Fibroblast of mammary gland (primary cell): ENCODE results near the gene RIPK4.

Source experiments
- DNase-seq: peaks from one replicate; pipeline ENCODE4 v3.0.0-alpha.2; 2010; ENCODE audit warnings: low read depth
- H3K4me3 ChIP-seq: 2 replicates; pipeline ENCODE4 v1.5.1; 2011; ENCODE audit warnings: low read depth, mild to moderate bottlenecking, low read length, moderate library complexity; ENCODE audit not compliant: control insufficient read depth
- TF ChIP-seq, protein P1 (sequence below): conservative IDR thresholded peaks from 2 replicates; pipeline ENCODE4 v1.5.1; 2011; ENCODE audit warnings: low read depth, low read length, inconsistent platforms; ENCODE audit not compliant: control insufficient read depth, insufficient read depth

The RIPK4 gene

DNA sequence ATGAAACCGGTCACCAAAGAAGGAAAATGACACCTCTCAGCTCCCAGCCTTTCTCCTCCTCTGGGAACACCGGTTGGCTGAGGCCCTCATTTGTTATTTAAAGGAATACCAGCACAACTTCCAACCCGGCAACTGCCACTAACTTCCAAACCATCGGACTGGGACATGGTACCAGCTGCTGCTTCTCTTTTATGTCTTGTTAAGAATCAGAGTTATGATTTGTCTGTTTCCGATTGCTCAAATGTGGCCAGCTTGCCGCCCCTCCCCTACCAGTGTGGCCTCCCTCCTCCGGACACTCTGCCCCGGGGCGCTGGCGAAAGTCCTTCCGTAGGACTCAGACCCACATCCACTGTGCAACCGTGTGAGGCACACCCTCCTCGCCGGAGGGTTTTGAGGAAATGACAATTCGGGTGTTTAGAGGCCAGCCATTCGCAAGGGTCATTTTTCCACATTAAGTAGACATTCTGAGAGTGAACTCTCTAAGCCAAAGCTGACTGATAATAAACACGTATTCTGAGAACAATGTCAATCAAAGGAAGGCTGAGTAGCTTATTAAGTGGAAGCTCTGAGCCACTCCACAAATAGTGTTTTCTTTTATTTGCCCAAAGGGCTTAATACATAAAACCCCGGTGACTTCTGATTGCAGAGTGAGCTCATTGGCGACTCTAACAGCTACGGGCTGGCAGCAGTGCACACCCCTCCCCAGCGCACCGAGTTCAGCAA is 5.5 kb downstream of the RIPK4 start:
- DNase-seq: no peak
- TF ChIP-seq, protein P1, sequence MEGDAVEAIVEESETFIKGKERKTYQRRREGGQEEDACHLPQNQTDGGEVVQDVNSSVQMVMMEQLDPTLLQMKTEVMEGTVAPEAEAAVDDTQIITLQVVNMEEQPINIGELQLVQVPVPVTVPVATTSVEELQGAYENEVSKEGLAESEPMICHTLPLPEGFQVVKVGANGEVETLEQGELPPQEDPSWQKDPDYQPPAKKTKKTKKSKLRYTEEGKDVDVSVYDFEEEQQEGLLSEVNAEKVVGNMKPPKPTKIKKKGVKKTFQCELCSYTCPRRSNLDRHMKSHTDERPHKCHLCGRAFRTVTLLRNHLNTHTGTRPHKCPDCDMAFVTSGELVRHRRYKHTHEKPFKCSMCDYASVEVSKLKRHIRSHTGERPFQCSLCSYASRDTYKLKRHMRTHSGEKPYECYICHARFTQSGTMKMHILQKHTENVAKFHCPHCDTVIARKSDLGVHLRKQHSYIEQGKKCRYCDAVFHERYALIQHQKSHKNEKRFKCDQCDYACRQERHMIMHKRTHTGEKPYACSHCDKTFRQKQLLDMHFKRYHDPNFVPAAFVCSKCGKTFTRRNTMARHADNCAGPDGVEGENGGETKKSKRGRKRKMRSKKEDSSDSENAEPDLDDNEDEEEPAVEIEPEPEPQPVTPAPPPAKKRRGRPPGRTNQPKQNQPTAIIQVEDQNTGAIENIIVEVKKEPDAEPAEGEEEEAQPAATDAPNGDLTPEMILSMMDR: no peak
- H3K4me3 ChIP-seq: no peak overlapping the region

GRCh38 chr21:41760411-41760810 is 6.4 kb downstream of the RIPK4 start:
- TF ChIP-seq, protein P1: no peak
- no peak for DNase-seq

GRCh38 chr21:41759926-41760325 is 6.9 kb downstream of the RIPK4 start:
- H3K4me3 ChIP-seq: no peak overlapping the region
- TF ChIP-seq, protein P1: no peak
- DNase-seq: no peak

More at GRCh38 chr21:41760411-41760810, 6.4 kb downstream of the RIPK4 start:
- no peak overlapping the region for H3K4me3 ChIP-seq

DNA sequence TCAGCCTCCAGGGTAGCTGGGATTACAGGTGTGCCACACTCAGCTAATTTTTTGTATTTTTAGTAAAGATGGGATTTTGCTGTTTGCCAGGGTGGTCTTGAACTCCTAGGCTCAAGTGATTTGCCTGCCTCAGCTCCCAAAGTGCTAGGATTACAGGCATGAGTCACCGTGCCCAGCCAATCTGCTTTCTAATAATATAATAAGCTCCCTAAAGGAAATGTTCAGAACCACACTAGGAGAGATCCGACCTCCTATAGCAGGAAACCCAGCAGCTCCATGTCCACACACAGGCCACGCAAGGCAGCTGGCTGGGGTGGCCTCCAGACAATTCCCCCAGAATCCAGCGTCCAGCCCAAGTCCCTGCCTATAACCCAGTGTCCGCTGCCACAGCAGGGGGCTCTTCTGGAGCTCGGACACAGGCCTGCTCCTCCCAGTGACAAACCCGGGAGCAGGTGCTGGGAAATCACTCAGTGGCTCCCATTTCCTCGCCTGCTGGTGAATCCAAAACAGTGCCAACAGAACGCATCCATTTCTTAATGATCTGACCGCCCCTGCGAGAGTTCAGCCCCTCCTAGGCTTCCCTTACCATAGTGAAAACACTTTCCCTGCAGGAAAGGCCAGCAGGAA is 7.5 kb downstream of the RIPK4 start:
- TF ChIP-seq, protein P1: no peak
- no peak for DNase-seq
- no peak overlapping the region for H3K4me3 ChIP-seq

DNA sequence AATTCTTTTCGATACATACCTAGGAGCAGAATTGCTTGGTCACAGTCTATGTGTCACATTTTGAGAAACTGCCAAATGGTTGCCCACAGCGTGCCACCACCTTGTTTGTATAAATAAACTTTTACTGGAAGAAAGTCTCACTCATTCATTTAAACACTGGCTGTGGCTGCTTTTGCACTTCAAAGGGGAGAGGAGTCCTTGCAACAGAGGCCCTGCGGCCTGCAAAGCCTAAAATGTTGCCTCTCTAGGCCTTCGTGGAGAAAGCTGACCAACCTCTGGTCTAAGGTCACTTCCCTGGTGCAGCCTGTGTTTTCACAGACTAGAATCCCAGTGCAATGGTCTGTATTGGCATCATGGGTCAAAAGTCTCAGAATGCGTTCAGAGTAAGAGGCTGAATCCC is 8.3 kb downstream of the RIPK4 start:
- no peak overlapping the region for H3K4me3 ChIP-seq
- DNase-seq: no peak
- TF ChIP-seq, protein P1: no peak

DNA sequence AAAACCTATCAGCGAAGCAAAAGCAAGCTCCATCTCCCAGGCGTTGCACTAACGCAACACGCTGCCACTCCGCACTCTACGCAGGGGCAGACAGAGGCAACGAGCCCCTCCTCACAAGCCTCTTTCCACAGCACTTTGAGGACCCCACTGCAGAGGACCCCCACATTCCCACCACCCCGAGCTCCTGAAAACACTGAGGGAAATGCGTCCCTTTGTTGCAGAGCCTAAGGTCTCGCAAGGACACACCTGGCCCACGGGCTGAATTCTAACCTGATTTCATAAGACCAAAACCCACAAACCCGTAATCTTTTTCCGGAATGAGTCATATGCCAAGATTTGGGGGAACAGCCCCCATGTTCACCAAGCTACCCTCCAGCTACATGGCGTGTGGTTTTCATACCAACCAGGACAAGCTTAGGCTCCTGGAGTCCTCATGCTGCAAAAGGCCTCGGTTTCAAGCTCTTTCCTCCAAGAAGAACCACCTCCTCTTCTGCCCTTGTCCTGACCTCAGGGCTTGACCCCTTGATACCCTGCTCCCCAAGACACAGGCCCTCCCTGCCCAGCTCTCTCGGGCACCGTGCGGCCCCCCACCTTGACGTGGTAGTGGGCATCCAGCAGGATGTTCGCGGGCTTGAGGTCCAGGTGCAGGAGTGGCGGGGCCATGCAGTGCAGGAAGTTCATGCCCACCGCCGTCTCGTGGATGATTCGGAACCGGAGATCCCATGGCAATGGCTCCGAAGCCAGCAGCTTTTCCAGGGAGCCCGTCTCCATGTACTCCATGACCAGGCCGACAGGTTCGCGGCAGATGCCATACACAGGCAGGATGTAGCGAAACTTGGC is 10.7 kb downstream of the RIPK4 start:
- DNase-seq: no peak
- TF ChIP-seq, protein P1: no peak
- no peak overlapping the region for H3K4me3 ChIP-seq
